ENCODE results near the gene SAP30BP.

DNA sequence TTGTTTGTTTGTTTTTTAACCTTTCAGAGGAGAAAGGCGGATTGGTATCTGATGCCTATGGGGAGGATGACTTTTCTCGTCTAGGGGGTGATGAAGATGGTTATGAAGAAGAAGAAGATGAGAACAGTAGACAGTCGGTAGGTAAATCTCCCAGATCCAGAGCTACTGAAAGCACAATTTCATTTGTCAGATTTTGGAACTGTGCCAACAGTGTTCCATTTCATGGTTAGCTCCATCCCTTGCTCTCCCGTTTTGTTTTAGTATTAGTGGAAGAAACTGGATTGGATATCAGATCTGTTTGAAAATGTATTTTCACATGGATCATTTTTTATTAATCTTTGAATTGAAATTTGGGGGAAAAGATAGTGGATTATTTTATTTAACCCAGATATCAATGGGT lies 1.4 kb downstream of the SAP30BP start:
- TF ChIP-seq, protein P1, sequence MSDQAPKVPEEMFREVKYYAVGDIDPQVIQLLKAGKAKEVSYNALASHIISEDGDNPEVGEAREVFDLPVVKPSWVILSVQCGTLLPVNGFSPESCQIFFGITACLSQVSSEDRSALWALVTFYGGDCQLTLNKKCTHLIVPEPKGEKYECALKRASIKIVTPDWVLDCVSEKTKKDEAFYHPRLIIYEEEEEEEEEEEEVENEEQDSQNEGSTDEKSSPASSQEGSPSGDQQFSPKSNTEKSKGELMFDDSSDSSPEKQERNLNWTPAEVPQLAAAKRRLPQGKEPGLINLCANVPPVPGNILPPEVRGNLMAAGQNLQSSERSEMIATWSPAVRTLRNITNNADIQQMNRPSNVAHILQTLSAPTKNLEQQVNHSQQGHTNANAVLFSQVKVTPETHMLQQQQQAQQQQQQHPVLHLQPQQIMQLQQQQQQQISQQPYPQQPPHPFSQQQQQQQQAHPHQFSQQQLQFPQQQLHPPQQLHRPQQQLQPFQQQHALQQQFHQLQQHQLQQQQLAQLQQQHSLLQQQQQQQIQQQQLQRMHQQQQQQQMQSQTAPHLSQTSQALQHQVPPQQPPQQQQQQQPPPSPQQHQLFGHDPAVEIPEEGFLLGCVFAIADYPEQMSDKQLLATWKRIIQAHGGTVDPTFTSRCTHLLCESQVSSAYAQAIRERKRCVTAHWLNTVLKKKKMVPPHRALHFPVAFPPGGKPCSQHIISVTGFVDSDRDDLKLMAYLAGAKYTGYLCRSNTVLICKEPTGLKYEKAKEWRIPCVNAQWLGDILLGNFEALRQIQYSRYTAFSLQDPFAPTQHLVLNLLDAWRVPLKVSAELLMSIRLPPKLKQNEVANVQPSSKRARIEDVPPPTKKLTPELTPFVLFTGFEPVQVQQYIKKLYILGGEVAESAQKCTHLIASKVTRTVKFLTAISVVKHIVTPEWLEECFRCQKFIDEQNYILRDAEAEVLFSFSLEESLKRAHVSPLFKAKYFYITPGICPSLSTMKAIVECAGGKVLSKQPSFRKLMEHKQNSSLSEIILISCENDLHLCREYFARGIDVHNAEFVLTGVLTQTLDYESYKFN (CRISPR knock-in tag; conservative IDR thresholded peaks at IDR 0.05) = no peak
- no peak for TF ChIP-seq KAT7 (CRISPR knock-in tag; IDR thresholded peaks at IDR 0.05; ENCODE audit: borderline replicate concordance)
